ENCODE measurements around the gene HDGFL3. TPM values are rescaled to one million over a fixed set of nuclear protein-coding genes. Genes with fewer than 3 reads are reported as not detected.

Gene HDGFL3
- total RNA-seq (2022; extraction: Qiagen RNA extraction; ENCODE audit: low read depth): 38.1 to 64.9 TPM (median 52.9 TPM) in 5 replicates

GRCh38 chr15:83207660-83208366 lies at the start of gene HDGFL3:
HDGFL3 (minus strand) TSS chr15:83207823; CDS start chr15:83207414, 409 bp downstream.

DNA sequence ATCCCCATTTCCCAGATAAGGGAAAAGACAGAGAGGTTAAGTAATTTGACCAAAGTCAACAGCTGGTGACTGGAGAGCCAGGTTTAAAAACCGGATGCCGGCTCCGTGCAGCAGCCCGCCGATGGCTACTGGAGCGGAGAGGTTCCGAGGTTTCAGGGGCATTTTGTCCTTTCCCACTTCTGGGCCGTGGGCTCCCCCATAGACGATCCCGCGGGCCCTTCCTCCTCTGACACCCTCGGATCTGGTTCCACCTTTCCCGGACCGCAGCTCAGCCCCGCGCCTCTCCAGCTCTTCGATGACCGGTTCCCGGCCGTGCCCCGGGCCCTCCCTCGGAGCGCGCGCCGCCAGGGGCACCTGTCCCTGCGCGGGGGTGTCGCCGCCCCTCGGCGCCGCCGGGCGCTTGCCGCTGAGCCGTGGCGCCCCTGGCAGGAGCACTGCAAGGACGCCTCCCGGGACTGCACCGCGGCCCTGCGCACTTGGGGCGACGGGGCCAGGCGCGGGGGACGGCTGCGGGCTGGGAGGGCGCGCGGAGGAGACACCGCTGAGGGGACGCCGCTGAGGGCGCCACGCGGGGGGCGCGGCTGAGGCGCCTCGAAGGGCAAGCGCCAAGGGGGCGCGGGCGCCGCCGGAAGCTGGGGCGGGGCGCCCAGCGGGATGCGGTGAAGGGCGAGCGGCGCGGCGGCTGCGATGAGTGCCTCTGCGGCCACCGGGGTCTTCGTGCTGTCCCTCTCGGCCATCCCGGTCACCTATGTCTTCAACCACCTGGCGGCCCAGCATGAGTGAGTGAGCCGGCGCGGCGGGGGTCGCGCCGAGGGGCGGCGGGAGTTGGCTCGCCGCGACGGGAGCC lies 100.4 kb downstream of the HDGFL3 start, which contains the start of gene TM6SF1:
Gene TM6SF1 (plus strand): TSS at position 652 of the 847 bp plus-strand sequence. CDS start 36 bp downstream, at position 688.

Other genes starting within 250 kb of the HDGFL3 start
- gene RAMAC, start 221.6 kb downstream of the HDGFL3 start, total RNA-seq (2022; extraction: Qiagen RNA extraction; ENCODE audit: low read depth): 41.8 to 55.1 TPM (median 42.8 TPM) in 5 replicates
- 42.0 to 49.8 TPM (median 42.9 TPM) in 5 replicates for gene C15orf40, start 196.2 kb downstream of the HDGFL3 start, total RNA-seq (2022; extraction: Qiagen RNA extraction; ENCODE audit: low read depth)
- 43.5 to 63.4 TPM (median 57.0 TPM) in 5 replicates for gene BTBD1, start 140.6 kb downstream of the HDGFL3 start, total RNA-seq (2022; extraction: Qiagen RNA extraction; ENCODE audit: low read depth)
- gene TM6SF1, start 100.2 kb downstream of the HDGFL3 start, total RNA-seq (2022; extraction: Qiagen RNA extraction; ENCODE audit: low read depth): 0.09 to 0.35 TPM (median 0.11 TPM) in 4 of 5 replicates, not detected in the other
- 0.78 to 1.2 TPM (median 0.98 TPM) in 5 replicates for gene BNC1, start 76.8 kb upstream of the HDGFL3 start, total RNA-seq (2022; extraction: Qiagen RNA extraction; ENCODE audit: low read depth)
- gene SH3GL3, start 239.5 kb upstream of the HDGFL3 start, total RNA-seq (2022; extraction: Qiagen RNA extraction; ENCODE audit: low read depth): 0.15 to 0.64 TPM (median 0.59 TPM) in 5 replicates